Stimulated activated CD4-positive, alpha-beta T cell treated with anti-CD3 and anti-CD28 coated beads, Interleukin-4, amount 100 ng/mL, for 1 hour (primary cell): ENCODE results near the gene GRK5.

Source experiments
- DNase-seq: peaks from one replicate; pipeline ENCODE4 v3.0.0-alpha.2; 2020

GRK5 gene

GRCh38 chr10:119409906-119410305, 202.5 kb downstream of the GRK5 start:
- no peak for DNase-seq

GRCh38 chr10:119410361-119411116, 203.2 kb downstream of the GRK5 start:
- DNase-seq, result no peak

GRCh38 chr10:119412244-119413092, 205.1 kb downstream of the GRK5 start:
- DNase-seq, result no peak

GRCh38 chr10:119413093-119413453, 205.7 kb downstream of the GRK5 start:
- DNase-seq, result no peak

DNA sequence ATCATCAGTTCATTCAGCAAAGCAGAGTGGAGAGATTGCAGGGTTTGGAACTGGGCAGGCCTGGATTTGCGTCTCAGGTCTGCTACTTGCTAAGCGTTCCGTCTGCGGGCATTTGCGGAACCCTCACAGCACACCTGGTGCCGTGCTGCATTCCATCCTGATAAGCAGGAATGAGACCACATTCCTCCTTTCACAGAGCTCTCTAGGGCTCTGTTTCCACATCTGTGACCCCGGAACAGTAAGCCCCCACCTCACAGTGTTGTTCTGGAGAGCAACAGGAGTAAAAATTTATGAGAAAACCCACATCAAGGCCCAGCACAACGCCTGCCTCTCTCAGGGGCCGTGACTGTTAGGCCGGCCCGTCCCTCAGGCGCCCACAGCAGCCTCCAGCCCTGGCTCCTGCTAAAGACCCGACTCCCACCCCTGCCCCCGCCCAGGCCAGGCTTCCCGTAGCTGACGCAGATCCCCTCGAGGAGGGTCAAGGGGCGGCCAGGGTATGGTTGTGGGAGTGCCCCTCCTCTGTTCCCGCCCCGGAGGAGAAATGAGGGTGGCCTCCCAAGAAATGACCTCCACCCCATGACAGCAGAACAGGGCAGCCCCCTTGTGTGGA, 206.2 kb downstream of the GRK5 start:
- no peak for DNase-seq

DNA sequence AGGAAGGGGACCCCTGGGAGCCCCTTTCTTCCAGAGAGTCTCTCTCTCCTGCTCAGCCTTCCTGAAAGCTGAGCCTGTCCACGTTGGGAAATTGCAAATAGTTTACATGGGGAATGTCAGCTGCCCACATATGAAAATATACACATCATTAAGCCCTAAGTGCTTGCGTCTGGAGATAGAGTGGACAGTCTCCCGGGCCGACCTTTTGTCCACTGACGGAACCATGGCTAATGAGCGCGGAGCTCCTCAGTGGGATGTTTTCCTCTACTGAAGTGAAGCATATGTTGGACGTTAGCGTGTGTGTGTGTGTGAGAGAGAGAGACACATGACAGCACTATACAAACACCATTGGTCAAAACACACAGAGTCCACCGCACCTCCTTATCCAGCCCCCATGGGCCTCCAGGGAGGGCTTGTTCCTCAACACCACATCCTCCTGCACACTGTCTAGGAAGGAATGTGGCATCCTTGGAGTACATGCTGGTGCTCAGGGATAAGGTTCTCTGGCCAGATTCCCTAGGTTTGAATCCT, 206.8 kb downstream of the GRK5 start:
- no peak for DNase-seq

- no peak for DNase-seq
These were observed 207.8 kb downstream of the GRK5 start for GRCh38 chr10:119415121-119415520.

GRCh38 chr10:119415536-119416503, 208.4 kb downstream of the GRK5 start:
- DNase-seq, result no peak

DNA sequence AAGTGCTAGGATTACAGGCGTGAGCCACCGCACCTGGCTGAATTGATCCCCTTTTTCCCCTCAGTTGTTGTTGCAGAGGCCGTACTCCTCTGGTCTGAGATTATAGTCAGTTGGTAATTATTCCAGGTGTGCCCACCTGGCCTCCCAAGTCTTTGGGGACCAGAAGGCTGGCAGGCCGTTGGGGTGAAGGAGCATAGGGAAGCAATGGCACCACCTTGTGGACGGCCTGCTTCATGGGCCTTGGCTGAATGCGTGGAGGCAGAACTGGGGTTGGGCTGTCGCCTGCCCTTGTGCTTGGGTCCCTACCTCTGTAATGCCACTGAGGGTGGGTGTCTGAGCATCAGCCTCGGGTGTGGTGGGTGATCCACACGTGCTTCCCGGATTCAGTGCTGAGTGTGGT, 209.5 kb downstream of the GRK5 start:
- DNase-seq, result peak; percentile 78

DNA sequence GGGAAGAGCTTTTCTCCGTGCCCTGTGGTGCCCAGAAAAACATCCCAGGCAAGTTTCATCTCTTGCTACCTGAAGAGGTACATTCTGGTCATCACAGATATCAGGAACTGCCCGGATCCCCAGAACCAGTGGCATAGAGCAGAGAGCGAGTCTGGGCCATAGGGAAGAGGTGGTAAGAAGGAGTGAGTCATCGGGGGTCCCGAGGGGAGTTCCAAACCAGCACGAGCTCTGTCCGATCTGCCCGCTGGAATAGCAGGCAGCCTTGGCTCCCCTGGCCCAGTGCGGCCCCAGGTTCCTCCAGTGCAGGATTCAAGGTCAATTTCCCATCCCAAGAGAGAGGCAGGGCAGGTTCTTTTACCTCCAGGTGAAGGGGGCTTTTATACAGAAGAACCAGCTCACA, 210.5 kb downstream of the GRK5 start:
- DNase-seq, result no peak

GRCh38 chr10:119418362-119418761, 211.0 kb downstream of the GRK5 start:
- no peak for DNase-seq

GRCh38 chr10:119419931-119420330, 212.6 kb downstream of the GRK5 start:
- DNase-seq, result no peak

DNA sequence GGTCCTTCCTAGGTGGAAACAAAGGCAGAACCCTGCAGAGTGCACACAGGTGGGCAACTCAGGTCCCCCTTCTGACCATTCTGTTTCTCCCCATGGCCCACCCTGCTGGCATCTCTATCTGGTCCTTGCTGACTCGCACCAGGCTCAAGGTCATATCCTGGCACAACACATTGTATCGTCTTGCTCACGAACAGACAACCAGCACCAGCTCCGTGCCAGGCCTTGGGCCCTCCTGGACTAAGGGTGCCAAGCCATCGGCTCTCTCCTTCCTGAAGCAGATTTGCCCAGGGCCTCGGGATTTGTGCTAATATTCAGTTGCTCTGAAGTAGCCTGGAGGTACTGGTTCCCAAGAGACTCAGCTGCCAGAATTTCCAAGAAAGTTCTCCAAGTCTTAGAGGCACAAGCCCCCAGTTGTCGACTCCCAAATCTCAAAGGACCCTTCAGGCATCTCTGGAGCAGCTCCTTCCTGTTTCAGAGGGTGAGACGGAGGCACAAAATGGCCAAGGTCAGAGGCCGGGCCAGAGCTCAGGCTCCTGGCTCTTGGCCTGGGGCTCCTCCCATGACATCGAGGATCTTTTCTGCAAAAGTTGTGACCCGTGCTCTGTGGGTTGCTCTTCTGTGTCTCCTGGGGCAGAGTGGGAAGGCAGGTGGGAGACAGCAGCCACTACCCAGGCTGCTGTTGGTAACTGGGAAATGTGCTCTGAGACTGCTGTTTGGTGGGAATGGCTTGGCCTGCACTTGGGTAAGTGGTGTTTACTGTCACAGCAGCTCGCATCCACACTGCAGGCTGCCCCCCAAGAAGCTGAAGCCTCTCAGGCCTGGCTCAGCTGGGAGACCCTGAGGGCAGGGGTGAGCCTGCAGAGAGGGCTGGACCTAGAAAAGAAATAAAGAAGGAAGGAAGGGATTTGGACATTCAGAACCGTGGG, 213.8 kb downstream of the GRK5 start:
- no peak for DNase-seq

DNA sequence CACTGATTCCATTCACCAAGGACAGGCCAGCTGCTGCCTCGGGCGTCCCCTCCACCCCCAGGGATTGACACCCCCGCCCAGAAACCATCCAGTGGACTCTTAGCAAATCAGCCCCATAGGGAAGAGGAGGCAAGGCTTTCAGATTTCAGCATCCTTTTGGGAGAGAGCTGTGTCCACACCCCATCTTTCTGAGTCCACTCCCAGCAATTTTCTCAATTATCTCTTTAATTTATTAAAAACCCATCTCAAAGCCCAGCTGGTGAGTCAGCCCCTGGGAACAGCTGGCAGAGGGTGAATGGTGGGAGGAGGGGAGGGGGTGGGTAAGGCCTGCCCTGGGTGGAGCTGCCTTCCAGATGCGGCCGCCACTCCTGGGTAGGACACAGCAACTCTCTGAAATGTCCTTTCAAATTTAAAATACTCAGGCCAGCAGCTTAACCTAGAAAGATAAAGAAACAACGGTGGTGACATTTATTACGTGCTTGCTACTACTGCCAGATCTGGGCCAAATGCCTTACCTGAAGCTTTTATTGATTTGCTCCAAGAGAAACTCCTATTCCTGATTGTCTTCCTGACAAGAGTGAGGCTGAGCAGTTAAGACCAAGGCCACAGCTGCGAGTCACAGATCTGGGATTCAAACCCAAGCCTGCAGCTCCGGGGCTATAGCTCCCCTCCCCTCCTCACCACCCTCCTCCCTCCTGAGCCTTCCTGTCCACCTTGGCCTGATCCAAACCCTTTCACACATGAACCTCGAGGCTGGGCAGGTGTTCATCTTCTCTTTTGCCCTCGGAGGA, 214.7 kb downstream of the GRK5 start:
- no peak for DNase-seq

GRCh38 chr10:119422682-119423509, 215.5 kb downstream of the GRK5 start:
- DNase-seq, result no peak

- no peak for DNase-seq
These were observed 216.3 kb downstream of the GRK5 start for GRCh38 chr10:119423510-119424257.

DNA sequence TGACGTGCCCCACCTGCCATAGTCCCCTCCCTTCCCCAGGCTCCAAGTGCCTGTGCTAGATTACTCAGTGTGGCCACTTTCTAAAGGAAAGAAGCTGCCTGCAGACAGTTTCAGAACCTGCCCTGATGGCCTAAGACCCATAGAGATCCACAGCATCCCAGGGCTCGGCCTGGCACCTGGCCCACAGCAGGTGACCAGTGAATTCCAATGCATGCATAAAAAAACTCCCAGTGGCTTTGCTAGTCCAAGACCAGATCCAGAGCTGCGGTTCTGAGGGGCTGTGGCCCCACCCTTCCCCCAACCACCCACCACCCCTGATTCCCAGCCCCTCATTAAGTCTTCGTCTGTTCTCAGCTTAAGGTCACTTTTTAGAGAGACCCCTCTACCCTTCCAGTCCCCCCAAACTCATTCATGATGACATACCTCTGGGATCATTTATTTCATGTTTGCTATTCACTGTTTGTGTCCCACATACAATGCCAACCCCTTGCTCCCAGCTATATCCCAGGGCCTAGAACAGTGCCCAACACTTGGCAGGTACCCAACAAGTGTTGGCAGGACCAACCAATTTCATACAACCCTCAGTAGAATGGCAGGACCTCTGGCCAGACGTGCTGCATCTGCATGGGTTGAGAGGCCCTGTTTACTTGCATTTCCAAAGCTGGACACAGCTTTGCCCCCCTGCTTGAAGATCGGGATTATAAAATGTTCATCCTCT, 217.0 kb downstream of the GRK5 start:
- DNase-seq, result no peak
